Measurements from ENCODE around the gene GAST. TPM values are rescaled to one million over a fixed set of nuclear protein-coding genes. Genes with fewer than 3 reads are reported as not detected.

Gene GAST
- total and polyA plus RNA-seq, 9 of the 15 experiments (the other 6 are each of a cell fraction or from before 2014, with no cell fraction given): not detected

DNA sequence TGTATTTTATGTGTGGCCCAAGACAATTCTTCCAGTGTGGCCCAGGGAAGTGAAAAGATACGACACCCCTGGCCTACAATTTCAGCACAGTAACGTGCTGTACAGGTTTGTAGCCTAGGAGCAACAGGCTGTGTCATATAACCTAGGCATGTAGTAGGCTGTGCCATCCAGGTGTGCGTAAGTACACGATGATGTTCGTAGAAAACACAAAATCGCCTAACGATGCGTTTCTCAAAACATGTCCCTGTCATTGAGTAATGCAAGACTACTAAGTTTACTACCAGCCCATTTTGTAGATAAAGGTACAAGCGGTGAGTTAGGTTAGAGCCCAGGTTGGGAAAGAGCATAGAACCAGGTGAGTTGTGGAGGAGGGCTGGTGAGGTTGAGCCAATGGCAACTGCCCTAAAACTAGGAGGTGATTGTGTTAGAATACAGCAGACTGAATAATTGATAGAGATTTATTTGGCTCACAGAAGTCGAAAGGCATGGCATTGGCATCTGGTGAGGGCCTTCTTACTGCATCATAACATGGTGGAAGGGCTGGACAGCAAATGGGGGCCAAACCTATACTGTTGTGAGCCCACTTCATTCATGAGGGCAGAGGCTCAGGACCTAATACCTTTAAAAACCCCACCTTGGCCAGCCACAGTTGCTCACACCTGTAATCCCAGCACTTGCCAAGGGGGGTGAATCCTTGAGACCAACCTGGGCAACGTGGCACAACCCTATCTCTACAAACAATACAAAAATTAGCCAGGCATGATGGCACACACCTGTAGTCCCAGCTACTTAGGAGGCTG is 19.2 kb upstream of the GAST start:
- H3K4me1 ChIP-seq (replicated peaks in 1 of 2; ENCODE audit: control insufficient read depth in 2 of 2, insufficient read depth in 2 of 2, low read length in 2 of 2): peaks cover 13 to 29% of the 10 kb centered on the region in 2 experiments; a peak in 4 of 5 replicates
- in situ Hi-C loops (cut with MboI): no loop called here
- BruUV-seq (replicated peaks): no TSS peak
- ATAC-seq: no peak
- H3K4me3 ChIP-seq: no peak overlapping the region
- no peaks in the 10 kb centered on the region for H3K27me3 ChIP-seq (ENCODE audit: control insufficient read depth in 2 of 2, insufficient read depth in 2 of 2, low read length in 2 of 2)
- intact Hi-C loops (cut with micrococcal nuclease): no loop called here
- H3K9me1 ChIP-seq (ENCODE audit: control insufficient read depth, insufficient read depth, low read length): no peaks in the 10 kb centered on the region
- no peak overlapping the region for H2AFZ ChIP-seq (ENCODE audit: low read depth, low read length)
- 91% methylated on average over 11 of the region's 11 CpGs for WGBS (ENCODE audit: insufficient coverage, low coverage, missing lambda C conversion rate)
- no peaks in the 10 kb centered on the region for H3K9me3 ChIP-seq (replicated peaks; ENCODE audit: control insufficient read depth, insufficient read depth, low read depth, low read length)
- no peak for DNase-seq (ENCODE audit: extremely low read depth in 1 of 4, low spot score in 3 of 4)
- H4K20me1 ChIP-seq (replicated peaks; ENCODE audit: control insufficient read depth, insufficient read depth, low read length): peaks cover 15% of the 10 kb centered on the region
- ChIA-PET CTCF (ENCODE audit: low intra/inter-chr PET ratio) (interaction anchor here (1.0 kb wide), 1 partner anchor 44 kb away, joined by 3 read pairs; no protein-coding TSS in a partner anchor), POLR2A (interaction anchor here (0.6 to 7.4 kb wide), 13 partner anchors 11 to 328 kb away, joined by 3 to 406 read pairs (median 4); partner anchors contain the start of gene JUP)
- peaks cover 53% of the 10 kb centered on the region for H3K36me3 ChIP-seq (ENCODE audit: control insufficient read depth, insufficient read depth, low read length)
- no peak for FAIRE-seq
- H3K9ac ChIP-seq (ENCODE audit: insufficient read depth in 1 of 2, low read depth in 2 of 2, low read length in 2 of 2): no peak overlapping the region
- H3K4me2 ChIP-seq (ENCODE audit: insufficient read depth, low read length): no peak overlapping the region
- peaks cover 31% of the 10 kb centered on the region for H3K79me2 ChIP-seq (ENCODE audit: control insufficient read depth, insufficient read depth, low read length)
- H3K27ac ChIP-seq (ENCODE audit: extremely low read depth, low read depth, low read length): peak overlapping the region; percentile 15; the same call in 1 of the 3 replicates
- TF ChIP-seq SREBF2 (CRISPR knock-in tag; IDR thresholded peaks at IDR 0.05): no peak
- TF ChIP-seq, protein P1, sequence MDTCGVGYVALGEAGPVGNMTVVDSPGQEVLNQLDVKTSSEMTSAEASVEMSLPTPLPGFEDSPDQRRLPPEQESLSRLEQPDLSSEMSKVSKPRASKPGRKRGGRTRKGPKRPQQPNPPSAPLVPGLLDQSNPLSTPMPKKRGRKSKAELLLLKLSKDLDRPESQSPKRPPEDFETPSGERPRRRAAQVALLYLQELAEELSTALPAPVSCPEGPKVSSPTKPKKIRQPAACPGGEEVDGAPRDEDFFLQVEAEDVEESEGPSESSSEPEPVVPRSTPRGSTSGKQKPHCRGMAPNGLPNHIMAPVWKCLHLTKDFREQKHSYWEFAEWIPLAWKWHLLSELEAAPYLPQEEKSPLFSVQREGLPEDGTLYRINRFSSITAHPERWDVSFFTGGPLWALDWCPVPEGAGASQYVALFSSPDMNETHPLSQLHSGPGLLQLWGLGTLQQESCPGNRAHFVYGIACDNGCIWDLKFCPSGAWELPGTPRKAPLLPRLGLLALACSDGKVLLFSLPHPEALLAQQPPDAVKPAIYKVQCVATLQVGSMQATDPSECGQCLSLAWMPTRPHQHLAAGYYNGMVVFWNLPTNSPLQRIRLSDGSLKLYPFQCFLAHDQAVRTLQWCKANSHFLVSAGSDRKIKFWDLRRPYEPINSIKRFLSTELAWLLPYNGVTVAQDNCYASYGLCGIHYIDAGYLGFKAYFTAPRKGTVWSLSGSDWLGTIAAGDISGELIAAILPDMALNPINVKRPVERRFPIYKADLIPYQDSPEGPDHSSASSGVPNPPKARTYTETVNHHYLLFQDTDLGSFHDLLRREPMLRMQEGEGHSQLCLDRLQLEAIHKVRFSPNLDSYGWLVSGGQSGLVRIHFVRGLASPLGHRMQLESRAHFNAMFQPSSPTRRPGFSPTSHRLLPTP (IDR thresholded peaks at IDR 0.05; ENCODE audit: borderline replicate concordance, extremely low read depth, insufficient read length): no peak
- no peak for TF ChIP-seq ZNF79 (CRISPR knock-in tag; IDR thresholded peaks at IDR 0.05; ENCODE audit: low read depth)
- TF ChIP-seq, protein P2, sequence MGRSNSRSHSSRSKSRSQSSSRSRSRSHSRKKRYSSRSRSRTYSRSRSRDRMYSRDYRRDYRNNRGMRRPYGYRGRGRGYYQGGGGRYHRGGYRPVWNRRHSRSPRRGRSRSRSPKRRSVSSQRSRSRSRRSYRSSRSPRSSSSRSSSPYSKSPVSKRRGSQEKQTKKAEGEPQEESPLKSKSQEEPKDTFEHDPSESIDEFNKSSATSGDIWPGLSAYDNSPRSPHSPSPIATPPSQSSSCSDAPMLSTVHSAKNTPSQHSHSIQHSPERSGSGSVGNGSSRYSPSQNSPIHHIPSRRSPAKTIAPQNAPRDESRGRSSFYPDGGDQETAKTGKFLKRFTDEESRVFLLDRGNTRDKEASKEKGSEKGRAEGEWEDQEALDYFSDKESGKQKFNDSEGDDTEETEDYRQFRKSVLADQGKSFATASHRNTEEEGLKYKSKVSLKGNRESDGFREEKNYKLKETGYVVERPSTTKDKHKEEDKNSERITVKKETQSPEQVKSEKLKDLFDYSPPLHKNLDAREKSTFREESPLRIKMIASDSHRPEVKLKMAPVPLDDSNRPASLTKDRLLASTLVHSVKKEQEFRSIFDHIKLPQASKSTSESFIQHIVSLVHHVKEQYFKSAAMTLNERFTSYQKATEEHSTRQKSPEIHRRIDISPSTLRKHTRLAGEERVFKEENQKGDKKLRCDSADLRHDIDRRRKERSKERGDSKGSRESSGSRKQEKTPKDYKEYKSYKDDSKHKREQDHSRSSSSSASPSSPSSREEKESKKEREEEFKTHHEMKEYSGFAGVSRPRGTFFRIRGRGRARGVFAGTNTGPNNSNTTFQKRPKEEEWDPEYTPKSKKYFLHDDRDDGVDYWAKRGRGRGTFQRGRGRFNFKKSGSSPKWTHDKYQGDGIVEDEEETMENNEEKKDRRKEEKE (IDR thresholded peaks at IDR 0.05; ENCODE audit: borderline replicate concordance in 1 of 2, control insufficient read depth in 1 of 2, low read depth in 2 of 2, low read length in 1 of 2): peak; percentile 25 to 67; a peak in 1 of 4 replicates
- TF ChIP-seq EWSR1 (IDR thresholded peaks at IDR 0.05; ENCODE audit: borderline replicate concordance, low read depth, partially characterized antibody): peak; percentile 48
- TF ChIP-seq HOXB6 (CRISPR knock-in tag; IDR thresholded peaks at IDR 0.05; ENCODE audit: borderline replicate concordance): peak; percentile 4; the same call in 1 of the 2 replicates
- TF ChIP-seq RBM22 (IDR thresholded peaks at IDR 0.05; ENCODE audit: low read depth, low read length, poor library complexity, severe bottlenecking): peak; percentile 75
- TF ChIP-seq ZNF780A (CRISPR knock-in tag; IDR thresholded peaks at IDR 0.05): 0 out of 2 replicates have a peak, but pooled peaks have one; percentile 50
- TF ChIP-seq SIN3A (IDR thresholded peaks at IDR 0.05; ENCODE audit: borderline replicate concordance in 2 of 2, control insufficient read depth in 1 of 2, low read depth in 2 of 2, low read length in 2 of 2): 0 out of 4 replicates have a peak, but pooled peaks of 1 of the 2 experiments have one; percentile 62
- TF ChIP-seq CBFA2T3 (IDR thresholded peaks at IDR 0.05): no peak
- TF ChIP-seq CAMTA2 (CRISPR knock-in tag; conservative IDR thresholded peaks at IDR 0.05): 0 out of 2 replicates have a peak, but pooled peaks have one; percentile 6
- TF ChIP-seq FOXK1 (CRISPR knock-in tag; IDR thresholded peaks at IDR 0.05; ENCODE audit: borderline replicate concordance): 0 out of 2 replicates have a peak, but pooled peaks have one; percentile 66
